Body of pancreas (tissue), 4 donors: ENCODE data around the gene WNT3A.

Experiments
- POLR2A ChIP-seq, 3 donors: fragments of 450-650 bp; IDR thresholded peaks; one replicate each; pipeline ENCODE4 v1.6.1; 2016; ENCODE audit warnings: antibody characterized with exemption in 3 of 3, mild to moderate bottlenecking in 2 of 3
- TF ChIP-seq, protein P1 (sequence below), 7 experiments: fragments of 450-650 bp in 4 of 7; fragments of 200-600 bp in 3 of 7; sonication (generic) in 3 of 7; IDR thresholded peaks; one replicate each; pipeline ENCODE4 v1.5.1; 2016 to 2019; ENCODE audit warnings: antibody characterized with exemption in 7 of 7

DNA sequence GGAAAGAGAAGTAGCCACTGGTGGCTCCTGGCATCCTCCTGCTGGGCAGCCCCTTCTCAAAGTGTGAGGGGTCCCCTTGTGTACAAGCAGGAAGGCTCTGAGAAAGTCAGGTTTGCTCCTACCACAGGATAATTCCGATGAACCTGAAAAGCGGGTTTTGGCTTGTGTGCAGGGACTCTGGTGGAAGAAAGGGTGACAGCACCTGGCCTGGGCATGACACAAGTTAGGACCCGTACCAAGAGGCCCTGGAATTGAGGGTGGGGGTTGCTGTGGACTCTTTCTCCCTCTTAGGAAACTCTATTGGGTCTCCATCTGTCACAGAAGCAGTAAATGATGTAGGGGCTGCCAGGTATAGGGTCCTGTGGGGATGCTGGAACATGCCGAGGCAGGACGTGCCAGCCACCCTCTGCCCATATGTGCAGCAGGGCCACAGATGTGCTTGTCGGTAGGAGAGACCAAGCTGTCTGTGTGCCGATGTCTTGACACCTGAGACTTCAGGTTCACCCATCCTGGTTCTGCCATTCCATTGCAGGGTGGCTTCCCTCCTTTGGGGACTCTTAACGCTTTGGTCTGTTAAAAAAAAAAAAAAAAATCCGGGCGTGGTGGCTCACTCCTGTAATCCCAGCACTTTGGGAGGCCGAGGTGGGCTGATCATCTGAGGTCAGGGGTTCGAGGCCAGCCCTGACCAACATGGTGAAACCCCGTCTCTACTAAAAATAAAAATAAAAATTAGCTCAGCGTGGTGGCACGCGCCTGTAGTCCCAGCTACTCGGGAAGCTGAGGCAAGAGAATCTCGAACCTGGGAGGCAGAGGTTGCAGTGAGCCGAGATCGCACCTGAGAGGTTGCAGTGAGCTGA lies 86.5 kb downstream of the WNT3A start:
- no peak for TF ChIP-seq POLR2A (IDR thresholded peaks at IDR 0.05)
- TF ChIP-seq, protein P1, sequence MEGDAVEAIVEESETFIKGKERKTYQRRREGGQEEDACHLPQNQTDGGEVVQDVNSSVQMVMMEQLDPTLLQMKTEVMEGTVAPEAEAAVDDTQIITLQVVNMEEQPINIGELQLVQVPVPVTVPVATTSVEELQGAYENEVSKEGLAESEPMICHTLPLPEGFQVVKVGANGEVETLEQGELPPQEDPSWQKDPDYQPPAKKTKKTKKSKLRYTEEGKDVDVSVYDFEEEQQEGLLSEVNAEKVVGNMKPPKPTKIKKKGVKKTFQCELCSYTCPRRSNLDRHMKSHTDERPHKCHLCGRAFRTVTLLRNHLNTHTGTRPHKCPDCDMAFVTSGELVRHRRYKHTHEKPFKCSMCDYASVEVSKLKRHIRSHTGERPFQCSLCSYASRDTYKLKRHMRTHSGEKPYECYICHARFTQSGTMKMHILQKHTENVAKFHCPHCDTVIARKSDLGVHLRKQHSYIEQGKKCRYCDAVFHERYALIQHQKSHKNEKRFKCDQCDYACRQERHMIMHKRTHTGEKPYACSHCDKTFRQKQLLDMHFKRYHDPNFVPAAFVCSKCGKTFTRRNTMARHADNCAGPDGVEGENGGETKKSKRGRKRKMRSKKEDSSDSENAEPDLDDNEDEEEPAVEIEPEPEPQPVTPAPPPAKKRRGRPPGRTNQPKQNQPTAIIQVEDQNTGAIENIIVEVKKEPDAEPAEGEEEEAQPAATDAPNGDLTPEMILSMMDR (IDR thresholded peaks at IDR 0.05) = no peak
